Right lobe of liver (tissue), 4 donors: ENCODE results near the gene BTBD16.

Experiments
- POLR2A ChIP-seq: fragments of 450-650 bp; IDR thresholded peaks from one replicate; pipeline ENCODE4 v1.6.1; 2017; ENCODE audit warnings: antibody characterized with exemption, mild to moderate bottlenecking
- TF ChIP-seq, protein P1 (sequence below), 4 donors: fragments of 200-600 bp in 3 of 4; fragments of 450-650 bp in 1 of 4; IDR thresholded peaks; one replicate each; pipeline versions ENCODE4 v1.5.1 to v1.8.0; 2016 to 2022; ENCODE audit warnings: antibody characterized with exemption in 4 of 4, mild to moderate bottlenecking in 2 of 4
- donor health status: DM: no; HTN: no; CAD: no.
- donor health status: DM: no; HTN: no; CAD: no.
- donor health status: DM: no; HTN: yes; CAD: no.

DNA sequence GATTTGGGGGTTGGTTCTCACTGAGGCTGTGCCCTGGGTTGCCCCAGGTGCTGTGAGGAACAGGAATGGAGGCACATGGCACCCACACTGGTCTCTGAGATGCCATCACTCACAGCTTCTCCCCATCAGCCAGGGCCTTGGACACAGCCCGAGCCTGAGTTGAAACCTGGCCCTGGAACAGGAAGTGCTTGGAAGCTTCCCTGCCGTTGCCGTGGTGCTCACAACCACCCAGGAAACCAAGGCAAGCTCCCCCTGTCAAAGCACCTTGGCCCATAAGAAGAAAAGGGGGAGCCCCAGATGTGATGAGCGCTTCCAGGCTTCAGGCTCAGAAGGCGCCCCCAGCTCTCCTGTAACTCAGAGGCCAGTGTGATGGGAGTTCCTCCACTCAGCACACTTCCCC lies at the start of gene BTBD16:
- TF ChIP-seq, protein P1, sequence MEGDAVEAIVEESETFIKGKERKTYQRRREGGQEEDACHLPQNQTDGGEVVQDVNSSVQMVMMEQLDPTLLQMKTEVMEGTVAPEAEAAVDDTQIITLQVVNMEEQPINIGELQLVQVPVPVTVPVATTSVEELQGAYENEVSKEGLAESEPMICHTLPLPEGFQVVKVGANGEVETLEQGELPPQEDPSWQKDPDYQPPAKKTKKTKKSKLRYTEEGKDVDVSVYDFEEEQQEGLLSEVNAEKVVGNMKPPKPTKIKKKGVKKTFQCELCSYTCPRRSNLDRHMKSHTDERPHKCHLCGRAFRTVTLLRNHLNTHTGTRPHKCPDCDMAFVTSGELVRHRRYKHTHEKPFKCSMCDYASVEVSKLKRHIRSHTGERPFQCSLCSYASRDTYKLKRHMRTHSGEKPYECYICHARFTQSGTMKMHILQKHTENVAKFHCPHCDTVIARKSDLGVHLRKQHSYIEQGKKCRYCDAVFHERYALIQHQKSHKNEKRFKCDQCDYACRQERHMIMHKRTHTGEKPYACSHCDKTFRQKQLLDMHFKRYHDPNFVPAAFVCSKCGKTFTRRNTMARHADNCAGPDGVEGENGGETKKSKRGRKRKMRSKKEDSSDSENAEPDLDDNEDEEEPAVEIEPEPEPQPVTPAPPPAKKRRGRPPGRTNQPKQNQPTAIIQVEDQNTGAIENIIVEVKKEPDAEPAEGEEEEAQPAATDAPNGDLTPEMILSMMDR (IDR thresholded peaks at IDR 0.05) = no peak
- TF ChIP-seq POLR2A = no peak
